A549 (cell line): Measurements from ENCODE around the gene SND1. TPM values are rescaled to one million over a fixed set of nuclear protein-coding genes. Genes with fewer than 3 reads are reported as not detected.

ENCODE experiments used
- ATAC-seq, 2 experiments: fragments of 200-7000 bp in 1 of 2; fragments of >200 bp in 1 of 2; cut with Nextera tagmentation in 1 of 2; cut with Tn5 transposase in 1 of 2; 3 replicates each; pipeline versions ENCODE4 v1.8.0 to v1.9.1; 2018 to 2020; ENCODE audit warnings: mild to moderate bottlenecking in 1 of 2, moderate library complexity in 1 of 2
- CTCF ChIA-PET: fragments of 300-600 bp; sonication (Branson Sonifier 250); formaldehyde crosslinking; extraction: SDS; loops from one replicate; lab custom pipeline; 2021; ENCODE audit warnings: antibody characterized with exemption, inconsistent platforms; lab: Yijun Ruan, JAX
- POLR2A ChIA-PET: fragments of 350-600 bp; formaldehyde crosslinking; extraction: SDS; loops from one replicate; lab custom pipeline; 2021; ENCODE audit warnings: antibody characterized with exemption, inconsistent platforms; lab: Yijun Ruan, JAX
- DNase-seq, 2 experiments: peaks; one replicate each; pipeline versions ENCODE4 v3.0.0 to v3.0.0-alpha.2; 2011 to 2016; ENCODE audit warnings: low read depth in 1 of 2, low spot score in 1 of 2
- FAIRE-seq: peaks from 2 replicates; lab custom pipeline; 2011; peaks lifted over from hg19 to GRCh38; lab: Jason Lieb, UNC
- H3K27ac ChIP-seq, 2 experiments: fragments of >200 bp; sonication (Bioruptor Twin); formaldehyde crosslinking; 3 replicates each; pipeline ENCODE4 v1.5.1; 2016 to 2017
- H3K4me1 ChIP-seq: fragments of >200 bp; sonication (Bioruptor Twin); formaldehyde crosslinking; 3 replicates; pipeline ENCODE4 v1.6.1; 2016
- H3K4me2 ChIP-seq: fragments of >200 bp; sonication (Bioruptor Twin); formaldehyde crosslinking; 3 replicates; pipeline ENCODE4 v1.6.1; 2016
- H3K4me3 ChIP-seq: fragments of >200 bp; sonication (Bioruptor Twin); formaldehyde crosslinking; 3 replicates; pipeline ENCODE4 v1.5.1; 2016
- H3K9me3 ChIP-seq: fragments of >200 bp; sonication (Bioruptor Twin); formaldehyde crosslinking; 3 replicates; pipeline ENCODE4 v1.6.1; 2016
- ATOH8 ChIP-seq: fragments of 250-450 bp; sonication (Bioruptor Pico); IDR thresholded peaks from 2 replicates; pipeline ENCODE4 v1.5.0; 2020; ENCODE audit warnings: low read depth, mild to moderate bottlenecking, moderate library complexity
- BHLHE40 ChIP-seq: IDR thresholded peaks from 2 replicates; pipeline ENCODE4 v1.6.1; 2012; ENCODE audit warnings: low read depth, low read length, inconsistent platforms
- CBX8 ChIP-seq: fragments of 200-600 bp; sonication (generic); IDR thresholded peaks from 2 replicates; pipeline ENCODE4 v1.6.1; 2016
- CHD4 ChIP-seq: fragments of 200-600 bp; sonication (generic); IDR thresholded peaks from 2 replicates; pipeline ENCODE4 v1.6.1; 2016; ENCODE audit warnings: antibody characterized with exemption, mild to moderate bottlenecking, borderline replicate concordance
- CTCF ChIP-seq: fragments of >200 bp; sonication (Bioruptor Twin); formaldehyde crosslinking; IDR thresholded peaks from 3 replicates; pipeline ENCODE4 v1.5.1; 2016
- EHF ChIP-seq: fragments of 250-450 bp; sonication (Bioruptor Pico); IDR thresholded peaks from 2 replicates; pipeline ENCODE4 v1.5.0; 2020; ENCODE audit warnings: mild to moderate bottlenecking
- ELK1 ChIP-seq: fragments of 150-350 bp; IDR thresholded peaks from 2 replicates; pipeline ENCODE4 v1.6.1; 2014; ENCODE audit warnings: low read depth, mild to moderate bottlenecking, low read length
- FOSL2 ChIP-seq, 2 experiments: fragments of 450-650 bp in 1 of 2; fragments of >200 bp in 1 of 2; sonication (Bioruptor Twin) in 1 of 2; formaldehyde crosslinking; IDR thresholded peaks; 2 replicates each; pipeline versions ENCODE4 v1.5.0 to v1.6.1; 2016 to 2020; ENCODE audit warnings: mild to moderate bottlenecking in 1 of 2, moderate library complexity in 1 of 2
- GATA3 ChIP-seq: IDR thresholded peaks from 2 replicates; pipeline ENCODE4 v1.6.1; 2012; ENCODE audit warnings: borderline replicate concordance
- HES2 ChIP-seq: fragments of >200 bp; sonication (Bioruptor Twin); formaldehyde crosslinking; IDR thresholded peaks from 2 replicates; pipeline ENCODE4 v1.6.1; 2016
- HEYL ChIP-seq: fragments of 250-450 bp; sonication (Bioruptor Pico); IDR thresholded peaks from 2 replicates; pipeline ENCODE4 v1.8.0; 2021; ENCODE audit warnings: mild to moderate bottlenecking, moderate library complexity
- HMGXB4 ChIP-seq: fragments of 250-450 bp; sonication (Bioruptor Pico); IDR thresholded peaks from 2 replicates; pipeline ENCODE4 v1.5.0; 2021; ENCODE audit warnings: mild to moderate bottlenecking, moderate library complexity, borderline replicate concordance
- HOXB5 ChIP-seq: fragments of 250-450 bp; sonication (Bioruptor Pico); IDR thresholded peaks from 2 replicates; pipeline ENCODE4 v1.5.0; 2020; ENCODE audit warnings: mild to moderate bottlenecking, moderate library complexity
- MYC ChIP-seq: IDR thresholded peaks from 2 replicates; pipeline ENCODE4 v1.6.1; 2012; ENCODE audit warnings: mild to moderate bottlenecking, inconsistent platforms, low read length, improper control_type of control experiment, borderline replicate concordance
- NFE2L2 ChIP-seq: fragments of 150-350 bp; conservative IDR thresholded peaks from 2 replicates; pipeline ENCODE4 v1.6.1; 2014; ENCODE audit warnings: low read length
- NR3C1 ChIP-seq: fragments of >200 bp; sonication (Bioruptor Twin); formaldehyde crosslinking; IDR thresholded peaks from 3 replicates; pipeline ENCODE4 v1.6.1; 2017
- PHF8 ChIP-seq: fragments of 200-600 bp; sonication (generic); IDR thresholded peaks from 2 replicates; pipeline ENCODE4 v1.6.1; 2016; ENCODE audit warnings: low read depth, mild to moderate bottlenecking, antibody characterized with exemption, moderate library complexity, borderline replicate concordance
- RCOR1 ChIP-seq: fragments of 150-350 bp; IDR thresholded peaks from 2 replicates; pipeline ENCODE4 v1.6.1; 2014; ENCODE audit warnings: antibody characterized with exemption, low read length, low read depth
- SMC3 ChIP-seq: fragments of >200 bp; sonication (Bioruptor Twin); formaldehyde crosslinking; IDR thresholded peaks from 3 replicates; pipeline ENCODE4 v1.6.1; 2018; ENCODE audit warnings: inconsistent platforms
- SREBF2 ChIP-seq: fragments of 450-650 bp; IDR thresholded peaks from 2 replicates; pipeline ENCODE4 v1.6.1; 2014; ENCODE audit warnings: mild to moderate bottlenecking, moderate library complexity
- TFCP2L1 ChIP-seq: fragments of 250-450 bp; sonication (Bioruptor Pico); IDR thresholded peaks from 2 replicates; pipeline ENCODE4 v1.5.0; 2021; ENCODE audit warnings: mild to moderate bottlenecking
- ZC3H11A ChIP-seq: fragments of 450-650 bp; IDR thresholded peaks from 2 replicates; pipeline ENCODE4 v1.6.1; 2014; ENCODE audit warnings: antibody characterized with exemption, mild to moderate bottlenecking
- ZFP36 ChIP-seq: fragments of 450-650 bp; IDR thresholded peaks from 2 replicates; pipeline ENCODE4 v1.6.1; 2014; ENCODE audit warnings: borderline replicate concordance; ENCODE audit not compliant: partially characterized antibody
- ZNF302 ChIP-seq: fragments of 250-450 bp; sonication (Bioruptor Pico); IDR thresholded peaks from 2 replicates; pipeline ENCODE4 v1.9.0; 2021; ENCODE audit warnings: inconsistent platforms, mild to moderate bottlenecking, moderate library complexity
- ZSCAN20 ChIP-seq: fragments of 250-450 bp; sonication (Bioruptor Pico); IDR thresholded peaks from 2 replicates; pipeline ENCODE4 v1.8.0; 2022; ENCODE audit warnings: mild to moderate bottlenecking, moderate library complexity
- WGBS: methylation state at CpG from one replicate; pipeline ENCODE4 v1.1.6; 2017; ENCODE audit errors: missing lambda C conversion rate; 5-methylcytosine and 5-hydroxymethylcytosine counted together
- polyA plus RNA-seq, 4 experiments: library from polyadenylated mRNA; depleted of rRNA in 3 of 4; stranded (reverse); fragments of >200 nt; fragmentation: RNase III in 1 of 4; extraction: RNeasy Plus Mini Kit Qiagen cat#74134 plus additional on column Dnase treatment in 1 of 4; gene quantifications; 2 replicates in 3 of 4; 3 replicates in 1 of 4; pipeline ENCODE4 v1.2.3, GENCODE V29; 2011 to 2017

Gene SND1
- polyA plus RNA-seq, 2 of the 4 experiments (the other 2 are of a cell fraction) = 102 to 138 TPM

- no peak for TF ChIP-seq ZSCAN20 (CRISPR knock-in tag)
- TF ChIP-seq SREBF2 = no peak
- TF ChIP-seq PHF8 = no peak
- TF ChIP-seq HEYL (CRISPR knock-in tag) = no peak
- no peak for TF ChIP-seq CTCF
- TF ChIP-seq ZC3H11A = no peak
- TF ChIP-seq, all 56 proteins: peak for 0
- POLR2A ChIA-PET = no interaction called here
- Histone ChIP-seq H3K27ac (no peak within 1 kb of the TSS), H3K4me3 (no peak within 1 kb of the TSS), H3K4me1 (peaks cover 5% of the 10 kb centered on the region; the same call in 2 of the 3 replicates), H3K4me2 (no peak within 1 kb of the TSS), H3K9me3 (no peaks in the 10 kb centered on the region)
- ATAC-seq (no peak), FAIRE-seq (no peak), DNase-seq (no peak)
- CTCF ChIA-PET = no interaction called here
- 94% methylated on average over 83 of the region's 87 CpGs for WGBS
These were observed 378.9 kb downstream of the SND1 start, which contains the start of gene LRRC4 for GRCh38 chr7:128030654-128031611. TSS of gene LRRC4 (minus strand) at chr7:128031437. CDS start at chr7:128030640, 797 bp downstream.

- WGBS = 97% methylated on average over 68 of the region's 87 CpGs
- no peaks in the 10 kb centered on the region for H3K4me1 ChIP-seq
- ChIA-PET CTCF (no interaction called here), POLR2A (no interaction called here)
- DNase-seq (no peak), ATAC-seq (no peak), FAIRE-seq (no peak)
- no peak for TF ChIP-seq ATOH8 (CRISPR knock-in tag)
- TF ChIP-seq HES2 = no peak
- TF ChIP-seq HOXB5 (CRISPR knock-in tag) = no peak
- no peak for TF ChIP-seq GATA3
- H3K4me2 ChIP-seq = no peak overlapping the region
- H3K9me3 ChIP-seq = no peaks in the 10 kb centered on the region
- H3K4me3 ChIP-seq = no peak overlapping the region
- H3K27ac ChIP-seq = no peak overlapping the region
These were observed 380.1 kb downstream of the SND1 start for GRCh38 chr7:128031901-128032604.

- POLR2A ChIA-PET = no interaction called here
- ATAC-seq (no peak), FAIRE-seq (no peak), DNase-seq (no peak)
- Histone ChIP-seq H3K9me3 (no peaks in the 10 kb centered on the region), H3K4me3 (no peak overlapping the region), H3K4me2 (no peak overlapping the region), H3K4me1 (no peaks in the 10 kb centered on the region), H3K27ac (no peak overlapping the region)
- CTCF ChIA-PET = no interaction called here
- WGBS = 90% methylated on average over 12 of the region's 41 CpGs
- TF ChIP-seq ZFP36 (no peak), TFCP2L1 (CRISPR knock-in tag) (no peak), EHF (CRISPR knock-in tag) (no peak), FOSL2 (IDR thresholded peaks at IDR 0.05) (no peak), FOSL2 (CRISPR knock-in tag; IDR thresholded peaks at IDR 0.05) (no peak), ELK1 (no peak), BHLHE40 (no peak), ZNF302 (CRISPR knock-in tag) (no peak), CBX8 (no peak), NFE2L2 (no peak), CHD4 (no peak), PHF8 (no peak), RCOR1 (no peak), MYC (no peak), NR3C1 (no peak), HMGXB4 (no peak), SMC3 (no peak)
These were observed 380.7 kb downstream of the SND1 start for GRCh38 chr7:128032605-128033235.
